ENCODE results near the gene RAG1.
A peak's percentile ranks its signal among the peaks of the same experiment; 100 is the strongest.

DNA sequence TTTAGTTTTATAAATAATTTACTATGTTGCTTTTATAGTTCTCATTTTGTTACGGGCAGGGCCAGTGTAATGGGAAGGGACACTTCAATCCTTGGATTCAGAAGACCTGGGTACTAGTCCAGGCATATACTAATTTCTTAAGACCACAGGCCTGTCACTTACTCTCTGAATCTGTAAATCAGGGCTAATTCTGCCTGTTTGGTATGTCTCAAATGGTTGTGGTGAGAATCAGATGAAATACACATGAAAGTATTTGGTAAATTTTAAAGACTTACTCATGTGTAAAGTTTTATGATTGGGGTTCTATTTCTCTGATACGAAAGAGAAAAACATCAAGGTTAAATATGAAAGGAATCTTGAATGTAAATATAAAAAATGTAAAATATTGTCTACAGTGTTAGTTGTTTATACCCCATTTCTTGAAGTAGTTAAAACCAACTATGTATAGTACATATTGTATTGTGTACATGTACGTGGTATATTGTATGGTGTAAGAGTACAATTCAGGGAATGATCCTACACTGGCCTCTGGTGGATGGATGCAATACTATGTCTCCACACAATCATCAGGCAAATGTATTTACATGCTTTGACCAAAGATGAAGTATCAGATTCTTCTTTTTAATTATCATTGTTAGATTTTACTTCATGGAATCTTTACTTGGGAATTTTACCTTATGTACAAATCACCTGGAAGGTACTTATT lies 54.8 kb downstream of the RAG1 start:
- TF ChIP-seq, protein P1, sequence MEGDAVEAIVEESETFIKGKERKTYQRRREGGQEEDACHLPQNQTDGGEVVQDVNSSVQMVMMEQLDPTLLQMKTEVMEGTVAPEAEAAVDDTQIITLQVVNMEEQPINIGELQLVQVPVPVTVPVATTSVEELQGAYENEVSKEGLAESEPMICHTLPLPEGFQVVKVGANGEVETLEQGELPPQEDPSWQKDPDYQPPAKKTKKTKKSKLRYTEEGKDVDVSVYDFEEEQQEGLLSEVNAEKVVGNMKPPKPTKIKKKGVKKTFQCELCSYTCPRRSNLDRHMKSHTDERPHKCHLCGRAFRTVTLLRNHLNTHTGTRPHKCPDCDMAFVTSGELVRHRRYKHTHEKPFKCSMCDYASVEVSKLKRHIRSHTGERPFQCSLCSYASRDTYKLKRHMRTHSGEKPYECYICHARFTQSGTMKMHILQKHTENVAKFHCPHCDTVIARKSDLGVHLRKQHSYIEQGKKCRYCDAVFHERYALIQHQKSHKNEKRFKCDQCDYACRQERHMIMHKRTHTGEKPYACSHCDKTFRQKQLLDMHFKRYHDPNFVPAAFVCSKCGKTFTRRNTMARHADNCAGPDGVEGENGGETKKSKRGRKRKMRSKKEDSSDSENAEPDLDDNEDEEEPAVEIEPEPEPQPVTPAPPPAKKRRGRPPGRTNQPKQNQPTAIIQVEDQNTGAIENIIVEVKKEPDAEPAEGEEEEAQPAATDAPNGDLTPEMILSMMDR (conservative IDR thresholded peaks at IDR 0.05; ENCODE audit: low read length), result peak; percentile 97
- no peak for TF ChIP-seq EZH2phosphoT487 (IDR thresholded peaks at IDR 0.05; ENCODE audit: borderline replicate concordance)
